GM23338 (cell line): ENCODE data around the gene AFAP1L2. TPM values are rescaled to one million over a fixed set of nuclear protein-coding genes. Genes with fewer than 3 reads are reported as not detected.

Experiments
- ATAC-seq: fragments of 200-7000 bp; cut with Tn5 transposase; 3 replicates; pipeline ENCODE4 v1.9.1; 2020
- DNase-seq: peaks from one replicate; pipeline ENCODE4 v3.0.0-alpha.2; 2015; ENCODE audit warnings: low spot score
- H2AFZ ChIP-seq: fragments of 200-600 bp; sonication (generic); 2 replicates; pipeline ENCODE4 v1.8.0; 2016; ENCODE audit warnings: antibody characterized with exemption, mild to moderate bottlenecking, moderate library complexity
- H3F3A ChIP-seq: fragments of 200-600 bp; sonication (generic); replicated peaks from 2 replicates; pipeline ENCODE4 v1.8.0; 2017; ENCODE audit warnings: antibody characterized with exemption, mixed run types, low read depth
- H3K27ac ChIP-seq: fragments of 200-600 bp; sonication (generic); 2 replicates; pipeline ENCODE4 v1.6.1; 2016; ENCODE audit warnings: low read depth
- H3K27me3 ChIP-seq: fragments of 200-600 bp; sonication (generic); 2 replicates; pipeline ENCODE4 v1.8.0; 2016; ENCODE audit warnings: mild to moderate bottlenecking, mixed run types, moderate library complexity; ENCODE audit not compliant: insufficient read depth
- H3K36me3 ChIP-seq: fragments of 200-600 bp; sonication (generic); 2 replicates; pipeline ENCODE4 v1.8.0; 2016; ENCODE audit warnings: mild to moderate bottlenecking; ENCODE audit not compliant: insufficient read depth
- H3K4me1 ChIP-seq: fragments of 200-600 bp; sonication (generic); 2 replicates; pipeline ENCODE4 v1.8.0; 2016; ENCODE audit warnings: mild to moderate bottlenecking, moderate library complexity; ENCODE audit not compliant: insufficient read depth
- H3K4me2 ChIP-seq: fragments of 200-600 bp; sonication (generic); 2 replicates; pipeline ENCODE4 v1.7.1; 2017; ENCODE audit warnings: mixed run types
- H3K4me3 ChIP-seq: fragments of 200-600 bp; sonication (generic); 2 replicates; pipeline ENCODE4 v1.6.1; 2016; ENCODE audit warnings: mixed run types
- H3K79me2 ChIP-seq: fragments of 200-600 bp; sonication (generic); replicated peaks from 2 replicates; pipeline ENCODE4 v1.8.0; 2017; ENCODE audit warnings: mild to moderate bottlenecking; ENCODE audit not compliant: insufficient read depth
- H3K9me2 ChIP-seq: fragments of 200-600 bp; sonication (generic); 2 replicates; pipeline ENCODE4 v1.8.0; 2017; ENCODE audit not compliant: insufficient read depth
- H4K20me1 ChIP-seq: fragments of 200-600 bp; sonication (generic); replicated peaks from 2 replicates; pipeline ENCODE4 v1.8.0; 2017; ENCODE audit warnings: mild to moderate bottlenecking; ENCODE audit not compliant: insufficient read depth
- H3K27ac Mint-ChIP-seq: 2 replicates; pipeline ENCODE4 v1.8.0; 2020; ENCODE audit warnings: inconsistent platforms, mild to moderate bottlenecking, moderate library complexity, mixed read lengths
- H3K27me3 Mint-ChIP-seq: 3 replicates; pipeline ENCODE4 v1.8.0; 2022; ENCODE audit warnings: low read depth, mild to moderate bottlenecking, moderate library complexity, mixed read lengths, inconsistent platforms; ENCODE audit not compliant: insufficient read depth, poor library complexity
- H3K36me3 Mint-ChIP-seq: 3 replicates; pipeline ENCODE4 v1.8.0; 2021; ENCODE audit warnings: low read depth, mild to moderate bottlenecking, inconsistent platforms, moderate library complexity, mixed read lengths
- H3K4me1 Mint-ChIP-seq: 3 replicates; pipeline ENCODE4 v1.8.0; 2020; ENCODE audit warnings: mild to moderate bottlenecking, inconsistent platforms, mixed read lengths
- H3K4me3 Mint-ChIP-seq: 3 replicates; pipeline ENCODE4 v1.8.0; 2021; ENCODE audit warnings: moderate library complexity, mild to moderate bottlenecking, inconsistent platforms, mixed read lengths
- H3K9me3 Mint-ChIP-seq: 3 replicates; pipeline ENCODE4 v1.8.0; 2020; ENCODE audit warnings: moderate library complexity, mild to moderate bottlenecking, inconsistent platforms, mixed read lengths
- CREB1 ChIP-seq: fragments of 250-450 bp; sonication (Bioruptor Pico); IDR thresholded peaks from 2 replicates; pipeline ENCODE4 v1.5.0; 2020; ENCODE audit warnings: low read depth, mild to moderate bottlenecking, moderate library complexity
- EZH2 ChIP-seq: fragments of 200-600 bp; sonication (generic); IDR thresholded peaks from one replicate; pipeline ENCODE4 v1.8.0; 2017; ENCODE audit warnings: antibody characterized with exemption, mild to moderate bottlenecking, low read depth; ENCODE audit not compliant: unreplicated experiment
- EZH2phosphoT487 ChIP-seq: fragments of 200-600 bp; sonication (generic); IDR thresholded peaks from one replicate; pipeline ENCODE4 v1.8.1; 2018; ENCODE audit warnings: antibody characterized with exemption; ENCODE audit not compliant: unreplicated experiment
- JUNB ChIP-seq: IDR thresholded peaks from one replicate; pipeline ENCODE4 v1.6.1; 2016; ENCODE audit warnings: antibody characterized with exemption; ENCODE audit not compliant: unreplicated experiment
- NANOG ChIP-seq: IDR thresholded peaks from 2 replicates; pipeline ENCODE4 v1.6.1; 2016; ENCODE audit warnings: antibody characterized with exemption, borderline replicate concordance
- POLR2AphosphoS5 ChIP-seq: IDR thresholded peaks from 2 replicates; pipeline ENCODE4 v1.6.1; 2016; ENCODE audit warnings: antibody characterized with exemption, low read depth
- STAT1 ChIP-seq: IDR thresholded peaks from one replicate; pipeline ENCODE4 v1.6.1; 2016; ENCODE audit warnings: antibody characterized with exemption; ENCODE audit not compliant: unreplicated experiment
- ZNF114 ChIP-seq: fragments of 250-450 bp; sonication (Bioruptor Pico); IDR thresholded peaks from 2 replicates; pipeline ENCODE4 v1.5.0; 2020; ENCODE audit warnings: mild to moderate bottlenecking, moderate library complexity
- ZNF331 ChIP-seq: fragments of 250-450 bp; sonication (Bioruptor Pico); IDR thresholded peaks from 2 replicates; pipeline ENCODE4 v1.5.0; 2020; ENCODE audit warnings: low read depth, mild to moderate bottlenecking, moderate library complexity
- polyA plus RNA-seq: library from polyadenylated mRNA; unstranded; fragments of >200 nt; fragmentation: Nextera tagmentation; extraction: Ambion mirVana; gene quantifications from 2 replicates; pipeline ENCODE4 v1.2.1, GENCODE V29; 2016
- total RNA-seq: library from RNA; depleted of rRNA; stranded (reverse); fragments of >200 nt; shearing (Covaris generic); gene quantifications from 2 replicates; pipeline ENCODE4 v1.2.3, GENCODE V29; 2014
- TF ChIP-seq, protein P1 (sequence below): IDR thresholded peaks from 2 replicates; pipeline ENCODE4 v1.6.1; 2016; ENCODE audit warnings: antibody characterized with exemption
- TF ChIP-seq, protein P2 (sequence below): fragments of 250-450 bp; sonication (Bioruptor Pico); IDR thresholded peaks from 2 replicates; pipeline ENCODE4 v1.5.0; 2020; ENCODE audit warnings: mild to moderate bottlenecking, moderate library complexity
- TF ChIP-seq, protein P3 (sequence below), 2 experiments: fragments of 200-600 bp in 1 of 2; sonication (generic) in 1 of 2; conservative IDR thresholded peaks; 2 replicates each; pipeline versions ENCODE4 v1.5.1 to v1.6.1; 2016 to 2017; ENCODE audit warnings: antibody characterized with exemption in 2 of 2, low read depth in 2 of 2, mild to moderate bottlenecking in 2 of 2, moderate library complexity in 1 of 2
- TF ChIP-seq, protein P4 (sequence below): IDR thresholded peaks from one replicate; pipeline ENCODE4 v1.6.1; 2018; ENCODE audit warnings: antibody characterized with exemption; ENCODE audit not compliant: unreplicated experiment

Gene AFAP1L2
- total and polyA plus RNA-seq, 2 experiments from 2014 or later: 2.3 to 6.5 TPM

DNA sequence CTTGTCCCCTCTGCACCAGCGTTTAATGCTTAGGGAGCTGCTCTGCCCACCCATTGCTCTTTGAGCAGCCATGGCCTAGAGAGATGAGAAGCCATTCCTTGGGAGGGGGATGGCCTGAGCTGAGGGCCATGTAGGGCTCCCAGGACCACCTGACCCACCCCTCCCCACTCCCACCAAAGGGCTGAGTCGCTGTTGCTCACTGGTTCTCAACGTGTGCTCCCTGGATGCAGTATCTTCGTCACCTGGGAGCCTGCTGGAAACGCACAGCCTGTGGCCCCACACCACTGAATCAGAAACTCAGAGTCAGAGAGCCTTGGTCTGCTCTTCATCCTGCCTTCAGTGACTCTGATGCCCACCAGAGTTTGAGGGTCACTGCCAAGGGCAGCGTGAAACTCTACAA, 128.2 kb downstream of the AFAP1L2 start:
- no peak for ATAC-seq
- Mint-ChIP-seq H3K9me3 (no peaks in the 10 kb centered on the region), H3K4me1 (no peaks in the 10 kb centered on the region), H3K27me3 (peaks cover 4% of the 10 kb centered on the region), H3K27ac (no peak overlapping the region), H3K36me3 (no peaks in the 10 kb centered on the region), H3K4me3 (no peak overlapping the region)
- Histone ChIP-seq H3K9me2 (no peaks in the 10 kb centered on the region), H3K4me3 (no peak overlapping the region), H3F3A (no peaks in the 10 kb centered on the region), H2AFZ (no peak overlapping the region), H3K36me3 (no peaks in the 10 kb centered on the region), H4K20me1 (no peaks in the 10 kb centered on the region), H3K79me2 (no peaks in the 10 kb centered on the region), H3K4me1 (no peaks in the 10 kb centered on the region), H3K27me3 (no peaks in the 10 kb centered on the region), H3K4me2 (no peak overlapping the region), H3K27ac (no peak overlapping the region)
- no peak for DNase-seq
- TF ChIP-seq, protein P1, sequence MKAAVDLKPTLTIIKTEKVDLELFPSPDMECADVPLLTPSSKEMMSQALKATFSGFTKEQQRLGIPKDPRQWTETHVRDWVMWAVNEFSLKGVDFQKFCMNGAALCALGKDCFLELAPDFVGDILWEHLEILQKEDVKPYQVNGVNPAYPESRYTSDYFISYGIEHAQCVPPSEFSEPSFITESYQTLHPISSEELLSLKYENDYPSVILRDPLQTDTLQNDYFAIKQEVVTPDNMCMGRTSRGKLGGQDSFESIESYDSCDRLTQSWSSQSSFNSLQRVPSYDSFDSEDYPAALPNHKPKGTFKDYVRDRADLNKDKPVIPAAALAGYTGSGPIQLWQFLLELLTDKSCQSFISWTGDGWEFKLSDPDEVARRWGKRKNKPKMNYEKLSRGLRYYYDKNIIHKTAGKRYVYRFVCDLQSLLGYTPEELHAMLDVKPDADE: no peak
- TF ChIP-seq STAT1: no peak
- no peak for TF ChIP-seq POLR2AphosphoS5
- TF ChIP-seq, protein P2, sequence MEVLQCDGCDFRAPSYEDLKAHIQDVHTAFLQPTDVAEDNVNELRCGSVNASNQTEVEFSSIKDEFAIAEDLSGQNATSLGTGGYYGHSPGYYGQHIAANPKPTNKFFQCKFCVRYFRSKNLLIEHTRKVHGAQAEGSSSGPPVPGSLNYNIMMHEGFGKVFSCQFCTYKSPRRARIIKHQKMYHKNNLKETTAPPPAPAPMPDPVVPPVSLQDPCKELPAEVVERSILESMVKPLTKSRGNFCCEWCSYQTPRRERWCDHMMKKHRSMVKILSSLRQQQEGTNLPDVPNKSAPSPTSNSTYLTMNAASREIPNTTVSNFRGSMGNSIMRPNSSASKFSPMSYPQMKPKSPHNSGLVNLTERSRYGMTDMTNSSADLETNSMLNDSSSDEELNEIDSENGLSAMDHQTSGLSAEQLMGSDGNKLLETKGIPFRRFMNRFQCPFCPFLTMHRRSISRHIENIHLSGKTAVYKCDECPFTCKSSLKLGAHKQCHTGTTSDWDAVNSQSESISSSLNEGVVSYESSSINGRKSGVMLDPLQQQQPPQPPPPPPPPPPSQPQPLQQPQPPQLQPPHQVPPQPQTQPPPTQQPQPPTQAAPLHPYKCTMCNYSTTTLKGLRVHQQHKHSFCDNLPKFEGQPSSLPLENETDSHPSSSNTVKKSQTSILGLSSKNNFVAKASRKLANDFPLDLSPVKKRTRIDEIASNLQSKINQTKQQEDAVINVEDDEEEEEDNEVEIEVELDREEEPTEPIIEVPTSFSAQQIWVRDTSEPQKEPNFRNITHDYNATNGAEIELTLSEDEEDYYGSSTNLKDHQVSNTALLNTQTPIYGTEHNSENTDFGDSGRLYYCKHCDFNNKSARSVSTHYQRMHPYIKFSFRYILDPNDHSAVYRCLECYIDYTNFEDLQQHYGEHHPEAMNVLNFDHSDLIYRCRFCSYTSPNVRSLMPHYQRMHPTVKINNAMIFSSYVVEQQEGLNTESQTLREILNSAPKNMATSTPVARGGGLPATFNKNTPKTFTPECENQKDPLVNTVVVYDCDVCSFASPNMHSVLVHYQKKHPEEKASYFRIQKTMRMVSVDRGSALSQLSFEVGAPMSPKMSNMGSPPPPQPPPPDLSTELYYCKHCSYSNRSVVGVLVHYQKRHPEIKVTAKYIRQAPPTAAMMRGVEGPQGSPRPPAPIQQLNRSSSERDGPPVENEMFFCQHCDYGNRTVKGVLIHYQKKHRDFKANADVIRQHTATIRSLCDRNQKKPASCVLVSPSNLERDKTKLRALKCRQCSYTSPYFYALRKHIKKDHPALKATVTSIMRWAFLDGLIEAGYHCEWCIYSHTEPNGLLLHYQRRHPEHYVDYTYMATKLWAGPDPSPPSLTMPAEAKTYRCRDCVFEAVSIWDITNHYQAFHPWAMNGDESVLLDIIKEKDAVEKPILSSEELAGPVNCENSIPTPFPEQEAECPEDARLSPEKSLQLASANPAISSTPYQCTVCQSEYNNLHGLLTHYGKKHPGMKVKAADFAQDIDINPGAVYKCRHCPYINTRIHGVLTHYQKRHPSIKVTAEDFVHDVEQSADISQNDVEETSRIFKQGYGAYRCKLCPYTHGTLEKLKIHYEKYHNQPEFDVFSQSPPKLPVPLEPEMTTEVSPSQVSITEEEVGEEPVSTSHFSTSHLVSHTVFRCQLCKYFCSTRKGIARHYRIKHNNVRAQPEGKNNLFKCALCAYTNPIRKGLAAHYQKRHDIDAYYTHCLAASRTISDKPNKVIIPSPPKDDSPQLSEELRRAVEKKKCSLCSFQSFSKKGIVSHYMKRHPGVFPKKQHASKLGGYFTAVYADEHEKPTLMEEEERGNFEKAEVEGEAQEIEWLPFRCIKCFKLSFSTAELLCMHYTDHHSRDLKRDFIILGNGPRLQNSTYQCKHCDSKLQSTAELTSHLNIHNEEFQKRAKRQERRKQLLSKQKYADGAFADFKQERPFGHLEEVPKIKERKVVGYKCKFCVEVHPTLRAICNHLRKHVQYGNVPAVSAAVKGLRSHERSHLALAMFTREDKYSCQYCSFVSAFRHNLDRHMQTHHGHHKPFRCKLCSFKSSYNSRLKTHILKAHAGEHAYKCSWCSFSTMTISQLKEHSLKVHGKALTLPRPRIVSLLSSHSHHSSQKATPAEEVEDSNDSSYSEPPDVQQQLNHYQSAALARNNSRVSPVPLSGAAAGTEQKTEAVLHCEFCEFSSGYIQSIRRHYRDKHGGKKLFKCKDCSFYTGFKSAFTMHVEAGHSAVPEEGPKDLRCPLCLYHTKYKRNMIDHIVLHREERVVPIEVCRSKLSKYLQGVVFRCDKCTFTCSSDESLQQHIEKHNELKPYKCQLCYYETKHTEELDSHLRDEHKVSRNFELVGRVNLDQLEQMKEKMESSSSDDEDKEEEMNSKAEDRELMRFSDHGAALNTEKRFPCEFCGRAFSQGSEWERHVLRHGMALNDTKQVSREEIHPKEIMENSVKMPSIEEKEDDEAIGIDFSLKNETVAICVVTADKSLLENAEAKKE: no peak
- no peak for TF ChIP-seq CREB1
- no peak for TF ChIP-seq NANOG
- no peak for TF ChIP-seq ZNF331 (CRISPR knock-in tag)
- no peak for TF ChIP-seq EZH2
- TF ChIP-seq, protein P3, sequence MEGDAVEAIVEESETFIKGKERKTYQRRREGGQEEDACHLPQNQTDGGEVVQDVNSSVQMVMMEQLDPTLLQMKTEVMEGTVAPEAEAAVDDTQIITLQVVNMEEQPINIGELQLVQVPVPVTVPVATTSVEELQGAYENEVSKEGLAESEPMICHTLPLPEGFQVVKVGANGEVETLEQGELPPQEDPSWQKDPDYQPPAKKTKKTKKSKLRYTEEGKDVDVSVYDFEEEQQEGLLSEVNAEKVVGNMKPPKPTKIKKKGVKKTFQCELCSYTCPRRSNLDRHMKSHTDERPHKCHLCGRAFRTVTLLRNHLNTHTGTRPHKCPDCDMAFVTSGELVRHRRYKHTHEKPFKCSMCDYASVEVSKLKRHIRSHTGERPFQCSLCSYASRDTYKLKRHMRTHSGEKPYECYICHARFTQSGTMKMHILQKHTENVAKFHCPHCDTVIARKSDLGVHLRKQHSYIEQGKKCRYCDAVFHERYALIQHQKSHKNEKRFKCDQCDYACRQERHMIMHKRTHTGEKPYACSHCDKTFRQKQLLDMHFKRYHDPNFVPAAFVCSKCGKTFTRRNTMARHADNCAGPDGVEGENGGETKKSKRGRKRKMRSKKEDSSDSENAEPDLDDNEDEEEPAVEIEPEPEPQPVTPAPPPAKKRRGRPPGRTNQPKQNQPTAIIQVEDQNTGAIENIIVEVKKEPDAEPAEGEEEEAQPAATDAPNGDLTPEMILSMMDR (conservative IDR thresholded peaks at IDR 0.05; ENCODE audit: low read depth in 2 of 2): no peak
- no peak for TF ChIP-seq JUNB
- TF ChIP-seq, protein P4, sequence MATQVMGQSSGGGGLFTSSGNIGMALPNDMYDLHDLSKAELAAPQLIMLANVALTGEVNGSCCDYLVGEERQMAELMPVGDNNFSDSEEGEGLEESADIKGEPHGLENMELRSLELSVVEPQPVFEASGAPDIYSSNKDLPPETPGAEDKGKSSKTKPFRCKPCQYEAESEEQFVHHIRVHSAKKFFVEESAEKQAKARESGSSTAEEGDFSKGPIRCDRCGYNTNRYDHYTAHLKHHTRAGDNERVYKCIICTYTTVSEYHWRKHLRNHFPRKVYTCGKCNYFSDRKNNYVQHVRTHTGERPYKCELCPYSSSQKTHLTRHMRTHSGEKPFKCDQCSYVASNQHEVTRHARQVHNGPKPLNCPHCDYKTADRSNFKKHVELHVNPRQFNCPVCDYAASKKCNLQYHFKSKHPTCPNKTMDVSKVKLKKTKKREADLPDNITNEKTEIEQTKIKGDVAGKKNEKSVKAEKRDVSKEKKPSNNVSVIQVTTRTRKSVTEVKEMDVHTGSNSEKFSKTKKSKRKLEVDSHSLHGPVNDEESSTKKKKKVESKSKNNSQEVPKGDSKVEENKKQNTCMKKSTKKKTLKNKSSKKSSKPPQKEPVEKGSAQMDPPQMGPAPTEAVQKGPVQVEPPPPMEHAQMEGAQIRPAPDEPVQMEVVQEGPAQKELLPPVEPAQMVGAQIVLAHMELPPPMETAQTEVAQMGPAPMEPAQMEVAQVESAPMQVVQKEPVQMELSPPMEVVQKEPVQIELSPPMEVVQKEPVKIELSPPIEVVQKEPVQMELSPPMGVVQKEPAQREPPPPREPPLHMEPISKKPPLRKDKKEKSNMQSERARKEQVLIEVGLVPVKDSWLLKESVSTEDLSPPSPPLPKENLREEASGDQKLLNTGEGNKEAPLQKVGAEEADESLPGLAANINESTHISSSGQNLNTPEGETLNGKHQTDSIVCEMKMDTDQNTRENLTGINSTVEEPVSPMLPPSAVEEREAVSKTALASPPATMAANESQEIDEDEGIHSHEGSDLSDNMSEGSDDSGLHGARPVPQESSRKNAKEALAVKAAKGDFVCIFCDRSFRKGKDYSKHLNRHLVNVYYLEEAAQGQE: no peak
- no peak for TF ChIP-seq EZH2phosphoT487
- TF ChIP-seq ZNF114: no peak
